NCI-H187 treated with DMSO at 0.1 percent for 48 hours (cell line): ENCODE results near the gene GATA2.

Source experiments
- DNase-seq: peaks from one replicate; lab custom pipeline; 2025; lab: John Stamatoyannopoulos, UW

The GATA2 gene

DNA sequence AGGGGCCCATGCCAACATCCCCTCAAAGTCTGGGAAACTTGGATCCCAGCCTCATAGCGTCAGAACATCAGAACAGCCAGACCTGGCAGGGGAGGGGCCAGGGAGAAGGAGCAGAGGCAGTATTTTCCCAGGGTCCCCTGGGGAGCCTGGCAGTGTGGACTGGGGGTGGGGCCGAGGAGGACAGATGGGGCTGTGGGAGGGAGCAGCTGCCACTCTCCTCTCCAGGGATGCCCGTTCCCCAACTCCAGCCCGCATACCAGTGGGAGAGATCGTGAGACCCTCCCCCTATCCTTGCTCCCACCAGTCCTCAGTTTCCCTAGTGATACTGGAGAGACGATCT, 19.9 kb downstream of the GATA2 start:
- DNase-seq: no peak

DNA sequence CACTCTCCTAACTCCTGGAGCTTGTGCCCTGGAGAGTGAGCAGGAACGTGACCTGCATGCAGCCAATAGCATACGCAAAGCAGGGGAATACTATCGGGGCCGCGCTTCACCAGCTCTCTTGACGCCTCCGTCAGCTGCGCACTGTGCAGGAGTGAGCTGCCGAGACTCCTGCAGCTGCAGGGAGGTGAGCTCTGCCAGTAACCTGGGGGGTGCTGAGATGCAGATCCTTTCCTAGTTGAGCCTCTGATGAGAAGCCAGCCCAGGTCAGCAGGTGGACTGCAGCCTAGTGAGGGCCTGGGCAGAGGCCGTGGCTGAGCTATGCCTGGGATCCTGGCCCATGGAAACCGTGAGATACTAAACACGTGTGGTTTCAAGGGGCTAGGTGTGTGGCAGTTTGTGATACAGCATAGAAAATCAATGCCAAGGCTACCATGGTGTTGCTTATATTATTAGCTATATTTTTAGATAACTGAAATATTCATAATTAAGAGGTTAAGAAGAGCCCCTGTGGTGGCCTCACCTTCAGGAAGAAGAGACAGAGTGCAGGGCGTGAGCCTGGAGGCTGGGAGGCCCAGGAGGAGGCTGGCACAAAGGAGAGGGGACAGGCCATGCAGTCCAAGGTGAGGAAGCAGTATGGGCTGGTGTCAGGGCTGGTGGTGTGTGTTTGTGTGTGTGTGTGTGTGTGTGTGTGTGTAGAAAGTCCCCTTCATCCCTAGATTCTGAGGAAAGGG, 20.4 kb downstream of the GATA2 start:
- no peak for DNase-seq

DNA sequence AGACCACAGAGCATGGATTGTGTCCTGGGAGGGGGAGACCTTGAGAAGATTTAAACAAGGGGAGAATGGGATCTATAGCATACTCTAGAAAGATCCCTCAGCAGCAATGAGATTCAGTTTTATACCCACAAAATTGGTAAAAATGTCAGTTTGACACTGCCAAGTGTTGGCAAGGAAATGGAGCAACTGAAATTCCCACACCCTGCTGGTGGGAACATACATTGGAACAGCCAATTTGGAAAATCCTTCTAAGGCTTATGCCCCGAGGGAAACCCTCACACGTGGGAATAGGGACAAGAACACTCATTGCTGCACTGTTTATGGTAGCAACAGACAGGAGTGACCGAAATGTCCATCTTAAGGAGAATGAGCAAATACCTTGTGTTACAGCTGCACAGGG, 21.3 kb downstream of the GATA2 start:
- DNase-seq: no peak

DNA sequence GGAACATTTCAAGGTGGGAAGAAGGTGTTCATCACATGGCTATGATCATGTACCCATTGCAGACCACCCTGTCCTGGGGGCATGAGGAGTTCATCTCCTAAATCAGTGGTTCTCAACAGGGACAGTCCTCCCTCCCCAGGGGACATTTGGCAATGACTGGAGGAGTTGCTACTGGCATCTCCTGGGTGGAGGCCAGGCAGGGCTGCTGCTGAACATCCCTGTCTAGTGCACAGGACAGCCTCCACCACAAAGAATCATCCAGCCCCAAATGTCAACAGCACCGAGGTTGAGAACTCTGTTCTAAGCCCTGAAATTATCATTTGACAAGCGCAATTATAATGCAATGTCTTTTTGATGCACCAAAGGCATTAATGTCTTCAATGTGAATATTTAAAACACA, 21.9 kb downstream of the GATA2 start:
- DNase-seq: no peak

DNA sequence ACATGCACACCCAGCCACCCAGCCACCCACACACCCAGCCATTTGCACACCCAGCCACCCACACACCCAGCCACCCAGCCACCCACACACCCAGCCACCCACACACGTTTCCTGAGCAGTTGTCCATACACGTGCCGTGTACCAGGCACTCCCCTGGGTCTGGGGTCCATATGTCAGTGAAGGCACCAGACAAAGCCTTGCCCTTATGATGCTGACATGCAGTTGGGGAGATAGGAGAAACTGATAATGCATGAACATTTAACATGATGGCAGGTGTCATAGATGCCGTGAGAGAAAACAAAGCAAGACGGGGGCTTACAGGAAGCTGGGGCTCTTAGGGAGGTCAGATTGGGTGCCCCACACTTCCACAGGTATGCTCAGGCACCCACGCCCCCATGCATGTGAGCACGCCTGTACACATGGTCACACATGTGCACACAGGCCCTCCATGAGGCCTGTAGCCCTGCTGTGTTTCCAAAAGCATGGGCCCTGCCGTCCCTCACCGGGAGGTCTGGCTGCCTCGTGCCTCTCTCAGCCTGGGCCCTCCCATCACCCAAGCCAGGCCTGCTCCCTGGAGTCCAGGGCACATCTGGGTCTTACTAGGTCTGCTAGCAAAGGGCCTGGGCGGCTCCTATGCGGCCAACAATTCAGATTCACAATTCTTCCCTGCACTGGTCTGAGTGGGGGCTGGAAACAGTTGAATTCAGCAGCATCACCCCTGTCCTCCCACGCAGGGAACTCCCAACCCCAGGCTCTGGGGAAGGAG, 22.7 kb downstream of the GATA2 start:
- DNase-seq: no peak

DNA sequence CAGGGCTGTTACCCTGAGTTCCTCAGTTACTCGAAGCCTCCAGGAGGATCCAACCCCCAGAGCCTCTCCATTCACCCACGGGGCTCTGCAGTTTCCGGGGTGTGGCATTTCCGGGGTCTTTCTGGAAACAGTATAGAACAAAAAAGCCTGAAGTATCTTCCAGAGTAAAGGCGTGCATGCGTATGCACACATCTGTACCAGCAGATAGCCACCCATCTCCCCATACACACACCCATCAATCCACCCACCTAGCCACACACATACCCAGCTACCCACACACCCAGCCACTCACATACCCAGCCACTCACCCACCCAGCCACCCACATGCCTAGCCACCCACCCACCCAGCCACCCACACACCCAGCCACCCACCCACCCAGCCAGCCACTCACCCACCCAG, 23.4 kb downstream of the GATA2 start:
- DNase-seq: no peak

DNA sequence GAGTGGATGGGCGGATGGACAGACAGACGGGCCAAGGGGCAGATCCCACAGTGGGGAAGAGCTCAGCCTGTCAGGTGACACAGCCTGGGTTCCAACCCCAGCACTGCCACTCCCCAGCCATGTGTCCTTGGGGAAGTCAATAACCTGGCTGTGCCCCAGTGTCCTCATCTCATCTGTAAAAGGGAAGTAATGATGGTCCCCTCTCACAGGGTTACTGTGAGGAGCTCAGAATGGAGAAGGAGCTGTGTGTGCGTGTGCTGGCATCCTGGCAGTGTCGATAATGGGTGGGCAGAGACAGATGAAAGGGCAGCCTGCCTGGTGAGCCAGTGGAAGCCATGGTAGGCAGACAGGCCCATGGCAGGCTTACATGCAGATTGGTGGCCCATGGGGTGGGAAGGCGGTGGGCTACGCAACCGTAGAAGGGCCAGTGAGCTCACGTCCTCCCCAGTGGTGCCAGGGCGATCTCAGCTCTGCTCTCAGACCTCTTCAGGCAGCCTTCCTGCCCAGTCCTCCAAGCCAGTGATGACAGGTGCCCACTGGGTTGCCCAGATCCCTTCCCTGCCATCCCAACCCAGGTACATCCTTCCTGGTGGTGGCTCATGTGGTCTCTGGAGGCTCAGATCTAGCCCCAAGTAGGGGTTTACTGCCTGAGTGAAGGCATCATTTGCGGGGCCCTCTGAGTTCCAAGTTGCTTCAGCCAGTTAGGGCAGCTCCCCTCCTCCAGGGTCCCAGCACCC, 24.0 kb downstream of the GATA2 start:
- DNase-seq: no peak

DNA sequence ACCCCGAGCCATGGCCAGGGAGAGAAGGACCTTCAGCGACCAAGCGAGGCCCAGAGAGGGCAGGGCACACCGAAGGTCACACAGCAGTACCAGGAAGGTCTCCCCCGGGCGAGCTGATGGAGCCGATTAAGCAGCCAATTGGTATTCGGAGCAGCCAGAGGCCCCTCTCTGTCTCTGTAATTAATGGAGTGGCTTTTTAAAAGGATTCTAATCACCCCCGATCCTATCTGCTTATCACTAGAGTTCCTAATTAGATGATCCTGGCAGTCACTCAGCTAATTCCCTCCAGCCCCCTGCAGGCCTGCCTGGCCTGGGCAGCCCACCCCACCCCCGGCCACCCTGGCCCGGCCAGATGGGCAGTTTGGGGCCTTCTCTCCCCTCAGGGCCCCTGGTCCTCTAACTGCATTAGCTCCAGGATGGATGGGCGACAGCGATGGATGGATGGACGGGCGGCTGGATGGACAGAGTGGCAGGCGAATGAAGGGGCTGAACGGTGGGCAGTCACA, 24.7 kb downstream of the GATA2 start:
- no peak for DNase-seq

DNA sequence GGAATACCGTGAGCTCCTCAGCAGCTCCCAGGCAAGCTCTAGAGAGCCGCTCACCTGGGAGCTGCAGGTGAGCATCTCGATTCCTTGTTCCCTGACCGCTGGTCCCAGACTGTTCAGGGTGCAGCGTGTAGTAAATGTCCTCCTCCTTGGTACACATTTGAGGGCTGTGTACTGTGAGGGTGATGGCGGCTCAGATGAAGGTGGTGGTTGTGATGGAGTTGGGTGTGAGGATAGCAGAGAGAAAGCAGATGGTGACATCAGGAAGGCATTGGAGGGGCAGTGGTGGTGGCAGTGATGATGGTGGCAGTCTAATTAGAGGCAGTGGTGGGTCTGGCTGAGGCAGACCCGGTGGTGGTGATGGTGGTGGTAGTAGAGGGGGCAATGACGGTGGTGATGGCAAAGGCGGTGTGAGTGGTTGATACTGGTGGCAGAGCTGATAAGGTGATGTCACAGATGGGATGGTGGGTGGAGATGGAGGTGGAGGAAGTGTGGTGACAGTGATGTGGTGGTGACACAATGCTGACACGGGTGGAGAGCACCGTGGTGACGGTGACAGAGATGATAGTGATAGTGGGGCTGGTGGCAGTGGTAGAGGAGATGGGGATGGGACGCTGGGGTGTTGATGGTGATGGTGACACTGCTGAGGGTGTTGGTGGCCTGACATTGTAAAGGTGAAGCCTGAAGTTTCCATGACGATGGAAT, 26.0 kb downstream of the GATA2 start, which contains the start of gene DNAJB8:
Gene DNAJB8, minus strand, starts transcription at position 51 of the 702 bp plus-strand sequence. CDS start 3,645 bp downstream, outside the sequence.
- DNase-seq: no peak

DNA sequence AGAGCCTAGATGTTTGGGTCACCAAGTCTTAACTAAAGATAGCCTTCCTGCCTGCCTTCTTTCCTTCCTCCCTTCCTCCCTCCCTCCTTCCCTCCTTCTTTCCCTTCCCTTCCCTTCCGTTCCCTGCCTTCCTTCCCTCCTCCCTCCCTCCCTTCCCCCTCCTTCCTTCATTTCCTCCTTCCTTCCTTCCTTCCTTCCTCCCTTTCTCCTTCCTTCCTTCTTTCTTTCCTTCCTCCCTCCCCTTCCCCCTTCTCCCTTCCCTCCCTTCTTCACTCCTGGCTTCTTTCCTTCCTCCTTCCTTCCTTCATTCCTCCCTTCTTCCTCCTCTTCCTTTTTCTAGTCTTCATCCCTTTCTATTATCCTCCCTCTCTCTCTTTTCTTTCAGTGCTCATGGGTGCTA, 28.3 kb downstream of the GATA2 start:
- DNase-seq: no peak

DNA sequence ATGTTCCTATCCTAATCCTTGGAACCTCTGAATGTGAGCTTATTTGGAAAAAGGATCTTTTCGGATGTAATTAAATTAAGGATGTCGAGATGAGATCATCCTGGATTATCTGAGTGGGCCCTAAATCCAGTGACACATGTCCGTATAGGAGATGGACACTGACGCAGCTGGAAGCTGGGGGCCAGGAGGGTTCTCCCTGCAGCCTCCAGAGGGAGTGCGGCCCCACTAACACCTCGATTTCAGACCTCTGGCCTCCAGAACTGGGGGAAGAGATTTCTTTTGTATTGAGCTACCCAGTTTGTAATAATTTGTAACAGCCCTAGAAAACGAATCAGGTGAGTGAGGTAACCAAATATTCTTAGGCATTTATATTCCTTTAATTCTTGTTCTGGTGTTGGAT, 28.8 kb downstream of the GATA2 start:
- no peak for DNase-seq

DNA sequence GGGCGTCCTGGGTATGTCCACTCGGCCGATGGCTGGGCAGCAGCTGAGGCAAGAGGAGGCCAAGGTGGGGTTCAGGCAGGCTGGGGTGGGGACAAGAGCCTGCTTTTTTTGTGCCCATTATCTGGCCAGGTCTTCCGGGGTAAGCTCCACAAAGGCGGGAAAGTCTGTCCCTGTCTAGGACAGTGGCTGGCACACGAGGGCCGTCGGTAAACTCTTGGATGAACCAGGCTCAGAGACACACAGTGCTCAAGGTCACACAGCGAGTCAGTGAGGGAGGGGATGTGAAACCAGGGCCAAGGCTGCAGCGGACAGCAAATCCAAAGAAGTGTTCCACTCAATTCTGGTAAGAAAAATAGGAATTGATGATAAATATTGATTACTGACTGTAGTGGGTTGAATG, 29.2 kb downstream of the GATA2 start:
- DNase-seq: no peak

DNA sequence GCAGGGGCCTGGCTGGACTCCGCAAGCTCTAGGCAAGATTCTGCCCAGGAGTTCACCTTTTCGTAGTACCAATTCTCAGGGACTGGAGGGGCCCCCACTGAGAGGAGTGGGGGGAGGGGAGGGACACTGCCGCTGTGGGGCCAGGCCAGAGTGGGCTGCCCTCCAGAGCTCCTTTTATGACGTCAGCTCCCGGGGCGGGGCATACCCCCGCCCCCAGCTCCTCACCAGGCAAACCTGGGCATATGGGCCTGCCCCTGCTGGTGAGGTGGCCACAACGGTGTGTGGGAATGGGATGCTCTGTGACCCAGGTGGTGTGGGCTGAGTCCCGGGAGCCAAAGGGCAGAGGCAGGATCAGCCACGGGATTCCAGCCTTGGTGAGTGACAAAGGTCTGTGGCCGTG, 29.6 kb downstream of the GATA2 start:
- DNase-seq: no peak

DNA sequence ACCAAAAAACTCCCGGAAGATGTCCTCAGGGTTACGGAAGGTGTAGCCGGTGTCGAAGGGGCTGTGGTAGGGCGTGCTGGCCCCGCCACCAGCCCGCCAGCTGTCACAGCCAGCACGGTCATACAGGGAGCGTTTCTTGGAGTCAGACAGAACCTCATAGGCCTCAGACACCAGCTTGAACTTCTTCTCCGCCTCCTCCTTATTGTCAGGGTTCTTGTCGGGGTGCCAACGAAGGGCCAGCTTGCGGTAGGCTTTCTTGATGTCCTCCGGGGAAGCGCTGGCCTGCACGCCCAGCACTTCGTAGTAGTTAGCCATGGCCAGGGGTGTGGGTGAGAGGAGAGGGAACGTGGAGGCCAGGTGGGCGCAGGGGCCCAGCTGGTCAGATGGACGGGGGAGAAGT, 30.1 kb downstream of the GATA2 start:
- DNase-seq: no peak

DNA sequence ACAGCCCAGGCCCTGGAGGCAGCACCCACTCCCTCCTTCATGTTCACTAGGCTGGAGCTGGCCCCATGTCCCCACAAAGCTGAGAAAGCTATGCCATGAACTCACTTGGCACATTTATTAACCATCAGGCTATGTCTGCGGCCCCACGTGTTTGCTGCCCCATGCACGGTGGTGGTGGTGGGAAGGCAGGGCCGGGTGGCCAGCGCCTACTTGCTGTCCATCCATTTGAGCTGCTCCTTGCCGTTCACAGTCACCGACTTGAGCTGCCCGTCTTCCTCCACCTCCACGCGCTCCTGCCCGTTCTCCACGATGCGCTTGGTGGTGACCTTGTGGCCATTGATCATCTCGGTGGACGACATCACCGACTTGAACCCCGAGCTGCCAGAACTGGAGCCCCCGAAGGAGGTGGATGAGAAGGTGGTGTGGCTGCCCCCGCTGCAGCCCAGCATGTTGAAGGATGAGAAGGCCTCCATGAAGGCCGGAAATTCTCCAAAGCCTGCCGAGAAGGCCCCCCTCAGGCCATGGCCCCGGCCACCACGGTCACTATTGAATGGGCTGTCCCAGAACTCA, 30.6 kb downstream of the GATA2 start:
- DNase-seq: no peak

DNA sequence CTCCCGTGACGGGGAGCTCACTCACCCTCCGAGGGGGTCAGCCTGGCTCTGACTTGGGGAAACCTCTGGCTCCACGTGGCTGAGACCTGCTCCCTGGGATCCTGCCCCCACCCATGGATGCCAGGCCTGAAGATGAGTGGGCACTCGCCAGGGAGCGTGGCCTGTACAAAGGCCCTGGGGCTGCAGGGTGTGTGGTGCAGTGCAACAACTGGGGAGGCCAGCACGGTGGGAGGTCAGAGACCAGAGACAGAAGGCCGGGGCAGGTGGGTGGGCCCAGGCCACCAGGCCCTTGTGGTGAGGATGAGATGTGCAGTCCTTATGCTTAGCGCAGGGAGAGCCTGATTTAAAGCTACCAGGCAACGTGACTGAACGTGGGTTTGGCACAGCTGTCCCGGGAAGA, 31.3 kb downstream of the GATA2 start:
- no peak for DNase-seq

DNA sequence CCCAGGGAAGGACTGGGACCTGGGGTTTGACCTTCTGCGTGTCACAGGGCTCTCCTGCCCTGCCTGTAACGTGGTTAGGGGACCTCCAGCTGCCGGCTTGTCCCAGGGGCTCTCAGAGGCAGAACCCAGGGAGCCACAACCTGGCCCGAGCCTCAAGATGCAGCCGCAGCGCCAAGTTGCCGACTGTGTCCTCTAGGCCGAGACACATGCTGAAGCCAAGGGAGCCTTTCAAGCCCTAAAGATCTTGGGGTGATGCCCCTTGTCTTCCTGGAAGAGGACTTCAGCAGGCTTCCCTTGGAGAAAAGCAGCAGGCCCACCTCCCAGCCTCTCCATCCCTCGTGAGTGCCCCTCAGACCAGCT, 33.6 kb downstream of the GATA2 start:
- no peak for DNase-seq

DNA sequence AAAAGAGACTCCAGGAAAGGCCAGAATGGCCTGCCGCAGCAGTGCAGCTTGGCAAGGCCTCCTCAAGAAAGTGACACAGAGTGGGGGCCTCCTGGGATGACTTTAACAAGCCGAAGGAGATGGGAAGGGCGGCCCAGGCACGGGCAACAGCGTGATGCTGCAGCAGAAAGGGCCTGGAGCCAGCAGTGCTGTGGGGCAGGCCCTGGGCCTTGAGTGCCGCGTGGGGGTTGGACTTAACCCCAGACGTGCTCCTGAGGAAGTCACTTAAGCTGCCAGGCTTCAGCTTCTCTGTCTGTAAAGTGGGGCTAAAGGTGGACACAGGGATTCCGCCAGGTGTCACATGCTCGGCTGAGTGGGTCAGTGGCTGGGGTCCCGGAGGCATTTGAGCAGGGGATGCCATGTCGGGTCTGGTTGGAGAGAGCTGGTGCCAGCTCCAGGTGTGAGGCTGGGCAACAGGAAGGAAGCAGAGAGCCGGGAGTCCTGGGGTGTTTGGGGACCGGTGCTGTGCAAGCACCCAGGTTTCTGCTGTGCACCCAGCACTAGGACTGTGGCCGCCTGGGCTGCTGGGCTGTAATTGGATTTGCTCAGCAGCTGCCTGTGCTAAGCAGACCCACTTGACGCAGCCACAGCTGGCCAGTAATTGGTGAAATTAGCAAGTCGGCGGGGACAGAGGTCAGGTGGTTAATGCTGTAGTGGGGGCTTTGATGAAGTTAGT, 34.1 kb downstream of the GATA2 start:
- DNase-seq: no peak

DNA sequence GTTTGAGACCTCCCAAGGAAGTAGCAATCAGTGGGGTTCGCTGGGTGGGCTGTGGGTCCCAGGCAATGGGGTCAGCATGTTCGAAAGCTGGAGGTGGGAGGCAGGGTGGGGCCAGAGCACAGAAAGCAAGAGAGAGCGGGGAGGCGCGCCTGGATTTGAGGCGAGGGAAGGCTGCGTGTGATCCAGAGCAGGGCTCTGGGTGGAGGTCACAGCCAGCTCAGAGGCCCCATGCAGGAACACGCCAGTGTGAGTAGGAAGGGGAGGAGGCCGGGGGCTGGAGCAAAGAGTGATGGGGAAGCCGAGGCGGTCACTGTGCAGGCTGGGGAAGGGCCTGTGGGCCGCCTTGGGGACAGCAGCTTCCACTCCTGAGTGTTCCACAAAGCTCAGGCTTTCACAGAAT, 35.1 kb downstream of the GATA2 start:
- no peak for DNase-seq

DNA sequence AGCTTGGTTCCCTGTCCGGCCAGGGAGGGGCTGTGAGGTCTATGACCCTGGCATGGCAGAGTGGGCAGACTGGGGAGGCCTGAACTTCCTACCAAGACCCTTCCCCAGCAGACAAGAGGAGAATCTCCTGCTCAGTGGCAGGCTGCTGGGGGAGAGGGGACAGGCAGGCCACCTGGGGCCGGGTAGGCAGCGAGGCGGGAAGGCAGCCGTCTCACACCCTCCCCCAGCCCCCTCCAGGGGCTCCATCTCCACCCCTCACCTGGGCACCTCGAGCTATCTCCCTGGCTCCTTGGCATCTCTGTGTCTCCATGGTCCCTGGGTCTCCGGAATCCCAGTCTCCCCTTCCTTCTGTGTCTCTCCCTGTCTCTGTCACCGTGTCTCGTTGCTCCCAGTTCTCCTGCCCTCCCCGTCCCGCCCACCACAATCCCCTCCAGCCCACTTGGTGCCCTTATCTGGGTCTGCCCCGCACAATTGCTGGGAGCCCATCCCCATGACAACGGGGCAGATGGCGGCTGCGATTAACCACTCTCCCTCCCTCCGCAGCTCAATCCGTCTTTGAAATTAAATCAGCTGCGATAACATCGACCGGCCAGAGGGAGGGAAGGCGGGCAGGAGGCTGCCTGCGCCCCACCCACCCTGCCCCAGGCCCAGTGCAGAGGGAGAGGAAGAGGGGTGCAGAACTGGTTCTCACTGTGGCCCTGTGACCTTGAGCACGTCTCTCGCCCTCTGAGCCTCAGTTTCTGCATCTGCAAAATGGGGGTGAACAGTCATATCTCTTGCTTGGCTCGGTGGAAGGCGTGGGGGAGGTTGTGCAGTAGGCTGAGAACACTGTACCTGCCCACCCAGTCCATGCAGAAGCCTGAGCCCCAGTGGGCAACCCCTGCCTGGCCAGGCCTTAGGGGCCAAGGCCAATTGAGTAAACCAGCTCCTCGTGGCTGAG, 36.0 kb downstream of the GATA2 start:
- no peak for DNase-seq
